HuH-7 (cell line): Measurements from ENCODE around the gene SCN2A.
A peak's percentile ranks its signal among the peaks of the same experiment; 100 is the strongest.
"Not testable (repeated sequence)": the region's sequence is repeated elsewhere in the genome, so short reads cannot be mapped to it uniquely, and the experiment has no call there.

ENCODE experiments used
- DNase-seq: peaks from one replicate; pipeline ENCODE4 v3.0.0; 2011; ENCODE audit warnings: low spot score

The SCN2A gene

DNA sequence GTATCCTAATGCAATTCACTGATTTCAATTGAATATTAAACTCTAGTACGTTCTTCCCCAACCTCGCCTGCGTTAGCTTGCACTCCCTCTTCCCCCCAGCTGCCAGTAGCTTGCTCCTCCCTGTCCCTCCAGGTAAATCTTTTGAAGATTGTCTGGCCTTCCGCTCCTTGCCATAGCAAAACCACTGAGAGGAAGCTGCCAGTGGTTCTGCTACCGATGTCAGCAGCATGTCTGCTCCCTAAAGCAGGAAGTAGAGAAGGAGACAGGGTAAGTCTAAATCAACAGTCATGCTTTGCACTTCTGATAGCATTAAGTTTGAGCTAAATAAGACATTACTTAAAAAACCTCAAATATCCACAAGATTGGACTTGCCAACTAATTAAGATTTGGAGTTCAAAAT, 89.1 kb downstream of the SCN2A start:
- DNase-seq: no peak

DNA sequence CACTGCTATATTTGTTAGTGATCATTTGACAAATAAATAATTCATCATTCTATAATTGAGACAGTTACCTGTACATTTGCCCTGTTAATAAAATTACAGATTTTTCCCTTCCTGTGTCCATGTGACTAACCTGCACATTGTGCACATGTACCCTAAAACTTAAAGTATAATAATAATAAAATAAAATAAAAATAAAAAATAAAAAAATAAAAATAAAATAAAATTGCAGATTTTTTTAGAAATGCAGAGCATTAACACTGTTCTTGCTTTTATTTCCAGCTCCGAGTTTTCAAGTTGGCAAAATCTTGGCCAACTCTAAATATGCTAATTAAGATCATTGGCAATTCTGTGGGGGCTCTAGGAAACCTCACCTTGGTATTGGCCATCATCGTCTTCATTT, 105.1 kb downstream of the SCN2A start:
- not testable (repeated sequence) for DNase-seq

DNA sequence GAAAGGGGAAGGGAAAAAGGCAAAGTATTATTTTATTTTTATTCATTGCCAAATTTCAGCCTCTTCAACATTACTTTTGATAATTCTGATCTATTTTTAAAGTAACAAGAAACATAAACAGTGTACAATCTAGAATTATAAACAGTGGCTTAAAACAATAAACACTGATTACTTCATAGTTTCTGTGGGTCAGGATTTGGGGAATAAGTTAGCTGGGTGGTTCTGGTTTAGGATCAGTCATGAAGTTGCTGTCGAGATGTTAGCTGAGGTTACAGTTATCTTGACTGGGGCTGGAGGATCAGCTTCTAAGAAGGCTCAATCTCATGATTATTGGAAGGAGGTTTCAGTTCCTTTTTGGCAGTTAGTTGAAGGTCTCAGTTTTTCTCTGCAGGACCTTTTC, 109.2 kb downstream of the SCN2A start:
- DNase-seq: no peak

DNA sequence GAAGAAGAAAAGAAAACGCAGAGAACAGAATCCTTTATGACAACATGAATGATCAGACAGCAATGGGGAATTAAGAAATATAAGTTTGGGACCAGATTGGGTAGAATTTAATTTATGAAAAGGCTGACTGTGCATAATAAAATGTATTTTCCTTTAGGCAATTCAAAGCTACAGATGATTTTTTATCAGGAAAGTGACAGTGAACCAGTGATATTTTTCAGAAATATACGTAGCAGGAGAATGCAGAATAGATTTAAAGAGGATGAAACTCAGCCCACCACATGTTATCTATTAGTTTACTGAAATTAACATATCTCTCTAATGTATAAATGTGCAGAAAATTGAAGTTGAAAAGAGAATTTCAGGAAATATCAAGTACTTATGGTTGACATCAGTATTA, 110.0 kb downstream of the SCN2A start:
- no peak for DNase-seq

DNA sequence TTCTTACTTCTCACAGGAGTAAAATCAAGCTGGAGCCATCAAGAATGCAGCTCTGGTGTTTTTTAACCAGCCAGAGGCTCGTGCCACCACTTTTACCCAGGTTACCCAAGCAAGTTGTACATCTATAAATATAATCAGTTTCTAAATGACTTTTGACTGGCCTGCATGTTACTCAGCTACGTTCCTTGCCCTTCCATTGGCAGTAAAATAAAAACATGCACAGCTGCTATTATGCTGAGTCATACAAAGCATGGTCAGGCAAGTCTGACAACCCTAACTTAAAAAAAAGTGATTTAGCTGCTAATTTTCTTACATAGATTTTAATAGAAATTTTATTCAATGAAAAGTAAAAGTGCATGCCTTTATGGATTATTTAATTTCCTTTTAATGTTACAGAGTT, 118.5 kb downstream of the SCN2A start:
- DNase-seq: no peak

DNA sequence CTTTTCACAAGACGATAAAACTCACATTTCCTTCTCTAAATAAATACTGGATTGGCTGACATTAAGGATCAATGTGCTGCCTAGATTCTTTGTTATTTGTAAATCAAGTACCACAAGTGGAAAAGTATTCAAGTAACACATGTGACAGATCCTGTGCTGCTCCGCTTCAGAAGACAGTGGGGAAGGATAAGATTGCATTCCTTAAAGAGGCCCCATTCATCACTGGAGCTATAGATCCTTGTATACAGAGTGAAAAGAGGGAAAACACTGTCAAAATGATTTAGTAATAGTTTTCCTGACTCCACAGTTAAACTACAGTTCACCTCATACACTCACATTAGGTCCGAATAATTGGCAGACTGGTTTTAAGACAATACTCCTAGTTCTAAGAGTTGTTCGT, 122.3 kb downstream of the SCN2A start:
- no peak for DNase-seq

DNA sequence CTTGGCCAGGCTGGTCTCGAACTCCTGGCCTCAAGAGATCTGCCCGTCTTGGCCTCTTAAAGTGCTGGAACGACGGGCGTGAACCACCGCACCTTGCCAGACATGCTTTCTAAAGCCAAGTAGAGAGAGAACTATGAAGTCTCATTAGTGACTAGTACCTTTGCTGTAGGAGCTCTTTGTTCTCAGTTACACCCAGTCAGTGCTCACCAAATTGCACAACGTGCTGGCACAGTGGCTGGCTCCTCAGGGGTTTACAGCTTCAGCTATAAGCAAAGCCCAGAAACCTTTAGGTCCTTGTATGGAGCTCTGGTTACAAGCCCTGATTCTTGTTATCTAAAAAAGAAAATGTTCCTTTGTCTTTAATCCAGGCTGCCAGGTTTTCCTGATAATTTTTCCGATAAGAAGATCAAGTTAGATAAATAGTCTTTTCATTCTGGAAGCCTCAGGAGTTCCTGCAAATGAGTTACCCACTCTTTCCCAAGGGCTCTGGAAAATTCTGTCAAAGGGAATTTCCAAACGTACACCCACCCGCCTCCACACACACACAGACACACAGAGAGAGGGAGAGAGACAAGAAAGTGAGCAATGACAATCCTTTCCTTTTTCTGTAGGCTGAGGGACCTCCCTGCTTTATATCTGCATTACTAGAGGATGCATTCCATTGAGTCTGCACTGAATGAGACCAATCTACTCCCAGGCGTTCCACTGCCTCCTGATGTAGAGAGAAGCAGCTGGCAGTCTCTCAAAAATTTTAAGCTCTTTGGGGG, 130.1 kb downstream of the SCN2A start:
- no peak for DNase-seq

DNA sequence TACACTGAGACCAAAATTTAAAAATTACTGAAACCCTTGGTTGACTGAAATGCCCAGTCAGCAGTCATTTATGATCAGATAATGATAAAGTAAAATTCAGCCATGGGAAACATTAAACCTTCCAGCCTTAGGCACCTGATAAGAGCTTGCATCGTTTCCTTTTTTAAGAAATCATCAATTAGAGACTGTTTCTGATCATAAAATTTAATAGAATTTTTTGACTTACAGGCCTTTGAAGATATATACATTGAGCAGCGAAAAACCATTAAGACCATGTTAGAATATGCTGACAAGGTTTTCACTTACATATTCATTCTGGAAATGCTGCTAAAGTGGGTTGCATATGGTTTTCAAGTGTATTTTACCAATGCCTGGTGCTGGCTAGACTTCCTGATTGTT, 130.7 kb downstream of the SCN2A start:
- no peak for DNase-seq

DNA sequence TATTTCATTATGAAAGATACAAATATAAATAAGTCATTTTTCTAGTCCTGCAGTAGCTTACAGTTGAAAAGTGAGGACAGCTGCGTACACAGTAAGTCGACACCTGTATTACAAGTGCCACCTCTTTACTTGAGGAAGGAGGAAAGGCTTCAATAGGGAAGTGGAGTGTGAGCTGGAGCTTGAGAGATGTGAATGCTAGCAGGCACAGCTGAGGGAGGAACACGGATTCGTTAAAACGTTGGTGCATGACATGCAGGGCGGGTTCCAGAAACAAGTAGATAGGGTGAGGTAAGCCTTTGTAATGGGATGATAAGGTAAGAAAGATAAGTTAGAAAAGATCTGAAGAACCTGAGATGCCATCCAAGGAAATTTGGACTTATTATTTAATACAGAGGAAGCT, 132.1 kb downstream of the SCN2A start:
- DNase-seq: no peak

DNA sequence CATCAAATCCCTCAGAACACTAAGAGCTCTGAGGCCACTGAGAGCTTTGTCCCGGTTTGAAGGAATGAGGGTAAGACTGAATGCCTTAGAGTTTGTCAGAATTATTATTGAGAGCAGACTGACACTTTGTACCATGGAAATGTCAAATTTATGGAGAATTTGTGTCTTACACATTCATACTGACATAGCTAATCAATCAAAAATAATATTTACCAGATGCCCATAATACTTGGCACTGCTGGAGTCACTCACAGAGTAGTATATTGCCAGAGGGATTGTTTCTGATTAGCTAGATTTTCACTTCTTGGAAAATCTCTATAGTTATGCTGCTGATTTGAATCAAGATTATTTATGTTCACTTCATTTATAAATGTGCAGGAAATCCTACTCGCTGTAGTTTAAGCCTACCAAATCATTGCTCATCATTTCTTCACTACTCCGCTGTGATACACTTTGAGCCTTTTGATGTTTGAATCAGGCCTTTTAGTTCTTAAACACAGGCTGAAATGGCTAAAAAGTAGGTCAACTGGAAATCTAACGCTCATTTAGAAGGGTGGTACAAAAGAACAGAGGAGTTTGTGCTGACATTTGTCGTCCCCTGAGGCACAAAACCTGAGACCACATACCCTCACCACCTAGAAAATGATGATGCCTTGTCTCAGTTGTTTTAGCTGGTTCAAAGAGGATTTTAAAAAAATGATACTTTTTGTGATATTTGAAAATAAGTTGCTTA, 134.2 kb downstream of the SCN2A start:
- DNase-seq: no peak

DNA sequence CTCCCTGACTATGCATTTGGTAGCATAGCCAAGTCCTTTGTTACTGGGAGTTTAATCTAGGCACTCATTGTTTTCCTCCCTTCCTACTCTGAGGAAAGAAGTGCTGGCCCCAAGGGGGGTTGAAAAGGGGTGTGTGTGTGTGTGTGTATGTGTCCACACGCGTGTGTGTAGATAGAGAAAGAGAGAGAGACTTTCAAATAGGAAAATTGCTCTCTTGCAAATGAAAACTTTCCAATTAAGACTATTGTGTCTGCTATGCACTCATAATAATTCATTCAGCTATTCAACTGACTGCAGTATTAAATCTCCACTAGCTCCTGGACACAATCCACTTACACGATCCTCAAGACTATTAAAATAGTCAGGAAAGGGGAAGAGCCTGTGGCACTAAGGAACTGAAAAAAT, 137.4 kb downstream of the SCN2A start:
- no peak for DNase-seq

DNA sequence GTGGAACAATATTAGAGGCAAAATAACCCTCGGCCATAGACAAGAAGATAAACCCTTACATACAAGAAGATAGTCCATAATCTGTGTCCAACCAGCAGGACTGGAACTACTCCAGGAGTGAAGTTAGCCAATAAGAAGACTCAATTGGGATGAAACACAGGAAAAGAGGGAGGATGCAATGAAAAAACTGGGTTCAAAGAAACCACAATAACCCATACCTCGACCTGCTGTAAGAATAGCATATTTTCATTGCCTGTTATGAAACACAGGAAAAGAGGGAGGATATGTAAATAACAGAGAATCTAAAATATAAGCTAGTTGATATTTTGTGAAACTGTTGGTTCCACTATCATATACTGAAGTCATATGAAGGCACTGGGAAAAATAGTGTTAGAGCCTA, 143.1 kb downstream of the SCN2A start:
- no peak for DNase-seq

DNA sequence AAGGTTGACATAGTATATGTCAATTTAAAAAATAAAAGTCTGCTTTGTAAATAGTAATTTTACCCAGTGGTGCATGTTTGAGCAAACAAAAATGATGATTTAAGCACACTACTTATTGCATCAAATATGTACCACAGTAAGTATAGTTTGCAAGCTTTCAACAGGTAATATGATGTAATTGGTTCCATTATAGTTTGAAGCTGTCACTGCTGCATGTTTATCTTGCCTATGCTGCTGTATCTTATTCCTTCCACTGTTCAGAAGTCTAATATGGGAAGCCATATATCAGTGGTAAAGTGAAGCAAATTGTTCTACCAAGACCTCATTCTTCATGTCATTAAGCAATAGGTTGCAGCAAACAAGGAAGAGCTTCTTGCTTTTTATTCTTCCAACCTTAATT, 151.7 kb downstream of the SCN2A start:
- DNase-seq: no peak

DNA sequence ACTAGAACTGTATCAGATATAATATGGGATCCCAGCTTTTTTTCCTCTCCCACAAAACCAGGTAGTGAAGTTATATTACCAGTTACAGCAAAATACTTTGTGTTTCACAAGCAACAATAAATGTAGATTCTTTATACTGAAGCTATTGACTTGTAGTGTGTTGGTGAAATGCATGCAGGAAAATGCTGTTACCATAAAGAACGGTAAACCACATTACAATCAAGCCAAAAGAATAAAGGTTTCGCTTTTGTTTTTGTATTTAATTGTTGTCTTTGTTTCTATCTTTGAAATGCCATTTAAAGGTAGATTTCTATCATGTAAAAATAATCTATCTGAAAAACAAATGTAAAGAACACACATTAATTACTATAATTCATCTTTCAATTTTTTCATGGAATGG, 152.6 kb downstream of the SCN2A start:
- DNase-seq: no peak

DNA sequence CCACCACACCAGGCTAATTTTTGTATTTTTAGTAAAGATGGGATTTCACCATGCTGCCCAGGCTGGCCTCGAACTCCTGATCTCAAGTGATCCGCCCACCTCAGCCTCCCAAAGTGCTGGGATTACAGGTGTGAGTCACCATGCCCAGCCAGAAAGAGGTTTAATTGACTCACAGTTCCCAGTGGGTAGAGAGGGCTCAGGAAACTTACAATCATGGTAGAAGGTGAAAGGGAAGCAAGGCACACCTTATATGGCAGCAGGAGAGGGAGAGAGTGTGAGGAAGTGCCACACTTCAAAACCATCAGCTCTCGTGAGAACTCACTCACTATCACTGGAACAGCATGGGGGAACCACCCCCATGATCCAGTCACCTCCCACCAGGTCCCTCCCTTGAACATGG, 159.4 kb downstream of the SCN2A start:
- DNase-seq: not testable (repeated sequence)

DNA sequence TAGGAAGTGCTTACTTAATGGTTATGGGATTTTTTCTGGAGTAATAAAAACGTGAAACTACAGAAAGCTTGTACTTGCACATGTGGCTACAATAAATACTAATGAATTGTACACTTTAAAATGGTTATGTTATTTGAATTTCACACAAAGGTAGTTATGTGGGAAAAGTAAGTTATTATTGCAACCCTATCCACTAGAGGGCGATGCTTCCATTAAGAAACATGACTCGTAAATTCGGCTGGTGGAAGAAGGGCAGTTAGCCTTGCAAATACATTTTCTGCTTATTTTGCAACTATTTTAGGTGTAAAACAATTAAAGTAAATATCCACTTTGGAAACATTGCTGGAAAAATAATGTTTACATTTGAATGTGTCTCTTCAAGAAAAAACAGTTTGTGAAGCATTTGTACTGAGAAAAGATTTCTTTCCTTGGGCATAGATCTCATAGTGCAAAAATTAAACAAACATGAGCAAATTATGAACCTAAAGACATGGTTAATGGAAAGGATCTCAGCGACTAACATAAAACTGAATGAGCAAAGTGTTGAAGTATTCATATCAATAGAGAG, 162.2 kb downstream of the SCN2A start:
- DNase-seq: peak; percentile 12

DNA sequence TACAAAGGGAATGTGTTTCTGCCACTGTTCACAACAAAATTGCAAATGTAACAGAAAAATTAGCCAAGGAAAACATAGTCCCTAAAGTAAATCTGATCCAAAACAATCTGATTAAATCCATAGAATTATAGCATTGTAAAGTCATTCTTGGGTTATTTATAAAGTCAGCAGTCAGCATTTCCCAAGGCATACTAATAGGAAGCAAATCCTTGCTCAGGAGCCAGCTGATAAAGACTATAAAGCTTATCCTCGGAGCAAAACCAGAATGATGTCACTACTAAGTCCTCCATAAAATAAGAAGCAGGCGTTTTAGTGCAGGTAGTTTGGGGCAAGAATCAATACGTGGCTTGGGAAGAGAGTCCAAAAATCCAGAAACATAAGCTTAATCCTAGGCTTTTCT, 162.9 kb downstream of the SCN2A start:
- no peak for DNase-seq

DNA sequence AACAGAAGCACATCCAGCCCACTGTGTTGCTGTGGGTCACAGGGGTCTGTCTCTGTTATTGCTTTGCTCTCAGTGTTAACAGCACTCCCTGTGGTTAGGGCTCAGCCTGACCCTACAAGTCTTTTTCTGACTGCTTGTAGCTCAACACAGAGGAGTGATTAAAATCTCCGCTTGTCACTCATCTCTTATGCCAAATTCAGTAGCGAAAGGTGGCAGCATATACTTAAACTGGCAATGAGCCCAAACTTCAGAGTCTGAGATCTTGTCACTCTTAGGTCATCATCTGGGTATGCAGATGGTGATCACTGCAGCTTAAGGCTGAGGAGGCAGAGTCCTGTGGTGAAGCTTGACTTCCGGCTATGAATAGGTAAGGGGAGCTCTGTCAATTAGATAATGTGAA, 167.0 kb downstream of the SCN2A start:
- DNase-seq: no peak

DNA sequence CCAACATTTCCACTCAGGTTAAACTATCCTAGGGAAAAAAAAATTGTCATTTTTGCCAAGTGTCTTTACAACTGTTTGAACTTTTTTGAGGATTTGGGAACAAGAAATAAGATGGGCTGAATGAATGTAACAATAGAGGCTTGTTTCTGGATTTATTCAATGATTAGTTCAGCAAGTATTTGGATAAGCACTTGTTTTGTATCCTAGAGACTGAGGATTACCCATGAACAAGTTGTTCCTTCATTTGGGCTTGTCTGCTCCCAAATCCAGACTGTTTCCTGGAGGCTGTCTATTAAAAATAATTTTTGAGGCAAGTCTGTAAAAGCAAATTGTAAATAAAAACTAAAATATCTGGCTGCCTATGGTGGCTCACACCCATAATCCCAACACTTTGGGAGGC, 168.3 kb downstream of the SCN2A start:
- DNase-seq: no peak

DNA sequence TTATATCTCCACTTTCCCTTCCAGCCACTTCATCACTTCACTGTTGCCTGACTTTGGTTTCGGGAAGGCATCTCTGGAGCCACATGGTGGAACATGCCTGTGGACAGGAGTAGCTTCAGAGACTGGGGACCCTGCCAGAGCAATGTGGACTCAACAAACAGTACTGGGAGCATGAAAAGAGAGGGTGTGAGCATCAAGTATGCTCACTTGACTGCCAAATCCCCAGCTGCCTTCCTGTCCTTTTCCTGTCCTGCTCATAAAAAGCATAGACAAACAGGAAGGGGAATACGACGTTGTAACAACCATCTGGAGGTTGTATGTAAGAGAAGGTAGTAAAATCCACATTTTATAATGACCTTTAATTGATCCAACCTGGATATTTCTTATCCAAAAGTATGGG, 169.0 kb downstream of the SCN2A start:
- DNase-seq: no peak

DNA sequence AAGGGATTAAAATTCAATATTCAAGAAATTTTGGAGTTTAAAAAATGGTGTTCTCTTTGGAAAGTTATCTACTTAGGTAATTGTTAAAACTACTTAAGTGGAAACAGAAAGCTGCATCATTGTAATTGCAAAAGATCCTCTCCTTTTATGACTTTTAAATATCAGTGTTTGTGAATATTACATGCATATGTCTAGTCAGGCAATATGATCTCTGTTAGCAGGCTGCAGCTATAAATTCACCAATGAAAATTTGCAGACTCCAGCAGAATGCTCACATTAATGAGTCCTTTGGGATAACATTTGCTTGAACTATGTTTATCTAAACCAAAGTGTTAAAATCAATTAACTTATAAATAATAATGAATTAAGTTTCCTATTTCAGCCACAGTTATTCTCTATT, 171.1 kb downstream of the SCN2A start:
- no peak for DNase-seq

DNA sequence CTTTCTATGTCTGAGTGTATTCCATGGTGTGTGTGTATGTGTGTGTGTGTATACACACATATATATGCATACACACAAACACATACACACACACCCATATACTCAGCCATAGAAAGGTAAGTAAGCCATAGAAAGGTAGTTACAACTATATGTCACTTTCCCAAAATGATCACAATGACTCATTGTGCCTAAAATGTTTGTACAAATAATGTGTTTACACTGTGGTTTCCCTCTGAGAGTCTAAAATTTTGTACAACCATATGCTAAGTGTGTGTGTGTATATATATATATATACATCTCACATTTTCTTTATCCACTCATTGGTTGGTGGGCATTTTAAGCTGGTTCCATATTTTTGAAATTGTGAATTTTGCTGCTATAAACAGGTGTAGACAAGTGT, 175.0 kb downstream of the SCN2A start:
- DNase-seq: no peak

DNA sequence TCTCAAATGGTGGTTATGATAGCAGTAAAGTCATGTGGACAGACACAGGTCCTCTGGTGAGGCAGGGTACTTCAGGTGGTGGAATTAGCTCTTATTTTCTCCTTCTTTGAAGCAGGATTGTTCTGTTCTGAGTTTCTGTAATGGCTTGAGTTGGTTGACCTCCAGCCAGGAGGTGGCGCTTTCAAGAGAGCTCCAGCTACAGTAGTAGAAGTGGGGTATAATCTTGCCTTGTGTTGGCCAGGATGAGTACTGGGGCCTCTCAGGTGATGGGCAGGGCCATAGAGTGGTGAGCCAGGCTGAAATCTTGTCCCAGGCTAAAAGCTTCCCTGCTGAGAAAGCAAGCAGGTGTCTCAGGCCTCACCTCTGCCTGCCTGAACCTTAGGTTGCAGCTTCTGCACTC, 177.8 kb downstream of the SCN2A start:
- no peak for DNase-seq

DNA sequence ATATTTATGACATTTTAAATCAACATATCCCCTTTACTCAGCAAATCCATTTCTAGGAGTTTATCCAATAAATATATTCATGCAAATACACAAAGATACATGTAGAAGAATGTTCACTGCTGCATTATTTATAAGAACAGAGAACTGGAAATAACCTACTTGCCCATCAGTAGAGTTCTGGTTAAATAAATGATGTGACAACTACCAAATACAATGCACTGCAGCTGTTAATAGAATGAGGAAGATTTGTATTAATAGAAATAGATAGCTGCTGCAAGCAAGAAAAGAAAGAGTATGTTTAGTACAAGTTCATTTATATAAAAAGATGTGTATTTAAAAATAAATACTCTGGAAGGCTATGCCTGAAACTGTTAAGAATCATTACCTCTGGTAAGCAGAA, 181.0 kb downstream of the SCN2A start:
- DNase-seq: no peak
